Effector memory CD4-positive, alpha-beta T cell (primary cell): ENCODE measurements around the gene LHX4.

ENCODE experiments used
- DNase-seq, 3 donors: peaks; one replicate each; pipeline ENCODE4 v3.0.0-alpha.2; 2020
- H3K27ac ChIP-seq: 2 replicates; pipeline ENCODE4 v1.7.0; 2013; ENCODE audit warnings: mild to moderate bottlenecking, low read length, moderate library complexity; ENCODE audit not compliant: insufficient read depth, poor library complexity, severe bottlenecking
- H3K27me3 ChIP-seq: replicated peaks from 2 replicates; pipeline ENCODE4 v1.7.0; 2013; ENCODE audit warnings: mild to moderate bottlenecking, low read length; ENCODE audit not compliant: insufficient read depth, control insufficient read depth, poor library complexity, severe bottlenecking
- H3K36me3 ChIP-seq: 2 replicates; pipeline ENCODE4 v1.7.0; 2013; ENCODE audit warnings: mild to moderate bottlenecking, low read length, moderate library complexity; ENCODE audit not compliant: control insufficient read depth, insufficient read depth
- H3K4me1 ChIP-seq: 2 replicates; pipeline ENCODE4 v1.7.0; 2013; ENCODE audit warnings: low read length, mild to moderate bottlenecking; ENCODE audit not compliant: control insufficient read depth, insufficient read depth, poor library complexity, severe bottlenecking
- H3K4me3 ChIP-seq: 2 replicates; pipeline ENCODE4 v1.7.0; 2013; ENCODE audit warnings: low read length, low read depth, mild to moderate bottlenecking; ENCODE audit not compliant: insufficient read depth, poor library complexity, severe bottlenecking
- H3K9me3 ChIP-seq: 2 replicates; pipeline ENCODE4 v1.7.0; 2013; ENCODE audit warnings: mild to moderate bottlenecking, low read length, moderate library complexity; ENCODE audit not compliant: control insufficient read depth

LHX4 gene

GRCh38 chr1:180233191-180234011, 3.3 kb downstream of the LHX4 start:
- Histone ChIP-seq H3K9me3 (no peaks in the 10 kb centered on the region), H3K27ac (no peak overlapping the region), H3K4me1 (peaks cover 40% of the 10 kb centered on the region), H3K27me3 (peaks cover 67% of the 10 kb centered on the region), H3K36me3 (no peaks in the 10 kb centered on the region), H3K4me3 (no peak overlapping the region)
- DNase-seq: no peak

- Histone ChIP-seq H3K27me3 (peaks cover 59% of the 10 kb centered on the region), H3K4me1 (peaks cover 31% of the 10 kb centered on the region), H3K4me3 (no peak overlapping the region), H3K27ac (no peak overlapping the region), H3K36me3 (no peaks in the 10 kb centered on the region), H3K9me3 (no peaks in the 10 kb centered on the region)
- DNase-seq: no peak
These were observed 4.5 kb downstream of the LHX4 start for GRCh38 chr1:180234369-180235076.

DNA sequence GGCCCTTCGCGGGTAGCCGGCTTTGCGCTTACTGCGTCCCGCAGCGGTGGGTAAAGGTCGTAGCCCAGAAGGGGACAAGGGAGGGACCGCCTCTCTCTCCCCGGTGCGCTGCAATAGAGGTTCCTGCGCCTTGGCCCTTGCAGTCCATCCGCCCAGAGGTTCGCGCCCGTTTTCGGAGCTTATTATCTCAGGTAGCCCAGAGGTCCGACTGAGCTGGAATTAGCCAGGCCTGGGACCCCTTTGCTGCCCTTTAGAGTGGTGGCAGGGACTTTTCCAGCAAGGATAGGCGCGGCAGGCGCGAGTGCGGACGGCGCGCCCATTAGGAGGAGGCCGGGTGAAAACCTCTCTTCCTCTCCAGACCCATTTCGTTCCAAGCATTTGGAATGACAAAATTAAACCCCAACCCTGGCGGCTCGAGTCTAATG, 5.0 kb downstream of the LHX4 start:
- peaks cover 30% of the 10 kb centered on the region for H3K4me1 ChIP-seq
- DNase-seq: no peak
- H3K27me3 ChIP-seq: peaks cover 57% of the 10 kb centered on the region

GRCh38 chr1:180235502-180236239, 5.6 kb downstream of the LHX4 start:
- Histone ChIP-seq H3K4me1 (peaks cover 30% of the 10 kb centered on the region), H3K4me3 (peak overlapping the region; percentile 4), H3K27me3 (peaks cover 52% of the 10 kb centered on the region), H3K9me3 (no peaks in the 10 kb centered on the region), H3K36me3 (no peaks in the 10 kb centered on the region), H3K27ac (no peak overlapping the region)
- DNase-seq: no peak

More for the DNA sequence above, 5.0 kb downstream of the LHX4 start:
- H3K9me3 ChIP-seq: no peaks in the 10 kb centered on the region
- H3K4me3 ChIP-seq: no peak overlapping the region
- H3K27ac ChIP-seq: no peak overlapping the region
- no peaks in the 10 kb centered on the region for H3K36me3 ChIP-seq

DNA sequence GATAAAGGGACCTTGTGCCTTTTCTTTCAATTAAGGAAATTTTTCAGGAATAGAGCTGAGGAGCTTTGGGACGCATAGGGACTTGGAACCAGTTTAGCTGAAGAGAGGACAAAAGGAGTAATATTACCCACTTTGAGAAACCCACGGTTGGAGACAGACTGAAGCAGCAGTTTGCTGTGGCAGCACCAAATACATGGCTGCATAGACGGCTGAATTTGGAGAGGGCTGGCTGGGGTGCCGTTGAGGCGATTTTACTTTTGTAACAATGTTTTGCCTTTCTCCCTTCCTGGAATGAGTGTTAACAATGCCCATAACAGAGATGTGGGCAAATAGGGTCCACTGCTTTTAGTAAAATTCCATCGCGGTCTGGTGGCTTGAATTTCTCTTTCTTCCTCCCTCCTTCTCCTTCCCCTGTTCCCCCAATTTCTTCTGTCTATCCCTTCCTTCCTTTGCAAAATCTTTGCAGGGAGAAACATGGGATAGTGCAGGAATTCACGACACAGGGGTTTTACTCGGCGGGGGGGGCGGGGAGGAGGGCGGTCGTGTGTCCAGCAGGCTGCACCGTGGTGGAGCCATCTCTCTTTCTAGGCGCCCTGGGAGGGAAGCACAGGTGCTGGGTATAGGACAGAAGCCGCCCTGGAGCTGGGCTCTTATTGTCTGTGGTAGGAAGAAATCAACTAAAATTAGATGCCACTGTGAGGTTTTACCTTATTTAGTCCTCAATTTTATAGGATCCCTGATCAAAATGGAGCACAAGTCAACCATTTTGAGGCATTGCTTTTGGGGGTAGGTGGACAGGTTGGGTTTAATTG, 6.8 kb downstream of the LHX4 start:
- H3K4me3 ChIP-seq: no peak overlapping the region
- no peaks in the 10 kb centered on the region for H3K36me3 ChIP-seq
- no peak overlapping the region for H3K27ac ChIP-seq
- H3K27me3 ChIP-seq: peaks cover 46% of the 10 kb centered on the region
- H3K4me1 ChIP-seq: peaks cover 17% of the 10 kb centered on the region
- DNase-seq: no peak
- H3K9me3 ChIP-seq: no peaks in the 10 kb centered on the region

GRCh38 chr1:180237869-180238476, 7.9 kb downstream of the LHX4 start:
- DNase-seq: no peak
- H3K4me1 ChIP-seq: peaks cover 17% of the 10 kb centered on the region
- H3K27ac ChIP-seq: no peak overlapping the region
- no peak overlapping the region for H3K4me3 ChIP-seq
- peaks cover 47% of the 10 kb centered on the region for H3K27me3 ChIP-seq
- H3K9me3 ChIP-seq: no peaks in the 10 kb centered on the region
- no peaks in the 10 kb centered on the region for H3K36me3 ChIP-seq

GRCh38 chr1:180238675-180239074, 8.6 kb downstream of the LHX4 start:
- Histone ChIP-seq H3K36me3 (no peaks in the 10 kb centered on the region), H3K9me3 (no peaks in the 10 kb centered on the region), H3K27me3 (peaks cover 40% of the 10 kb centered on the region), H3K4me3 (no peak overlapping the region), H3K27ac (no peak overlapping the region), H3K4me1 (peaks cover 15% of the 10 kb centered on the region)
- DNase-seq: no peak

DNA sequence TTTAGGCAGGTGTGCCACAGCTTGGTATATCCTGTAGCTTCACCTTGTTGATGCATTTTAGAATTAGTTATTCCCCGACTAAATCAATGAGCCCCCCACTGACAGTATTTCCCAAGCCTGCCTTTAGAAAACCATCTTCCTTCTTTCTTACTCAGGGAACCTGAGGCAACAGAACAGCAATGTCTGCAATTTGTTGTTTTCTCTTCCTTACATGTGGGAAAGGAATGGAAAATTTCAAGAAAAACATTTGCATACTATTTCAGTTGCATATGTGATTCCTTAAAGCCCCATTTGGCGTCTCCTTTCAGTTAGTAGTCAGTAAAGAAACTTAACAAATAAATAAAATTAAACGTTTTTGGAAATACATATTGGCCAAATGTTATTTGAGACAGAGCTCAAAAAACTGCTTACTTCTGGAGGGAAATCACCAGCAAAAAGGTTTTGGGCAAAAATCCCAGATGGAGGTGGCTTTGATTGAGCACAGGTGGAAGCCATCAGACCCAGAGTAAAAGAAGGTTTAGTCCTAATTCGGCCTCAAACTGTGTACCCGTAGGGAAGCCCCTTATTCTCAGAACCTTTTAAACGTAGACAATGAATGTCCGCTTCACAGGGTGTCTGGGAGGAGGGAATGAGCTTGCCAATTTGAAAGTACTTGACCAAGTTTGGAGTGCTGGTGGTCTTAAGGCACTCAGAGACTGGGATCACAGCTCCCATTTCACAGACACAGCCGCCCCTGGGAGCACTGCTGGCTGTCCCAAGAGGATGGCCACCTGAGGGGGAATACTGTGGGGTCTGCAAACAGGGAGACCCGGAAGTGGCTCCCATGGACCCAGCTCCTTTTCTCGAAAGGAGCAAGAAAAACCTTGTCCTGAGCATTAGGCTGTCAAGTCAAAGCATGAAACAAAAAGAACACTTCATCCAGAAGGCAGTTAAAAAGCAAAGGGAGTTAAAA, 9.4 kb downstream of the LHX4 start:
- Histone ChIP-seq H3K27me3 (peaks cover 36% of the 10 kb centered on the region), H3K27ac (no peak overlapping the region), H3K36me3 (no peaks in the 10 kb centered on the region), H3K9me3 (no peaks in the 10 kb centered on the region), H3K4me1 (peaks cover 13% of the 10 kb centered on the region), H3K4me3 (no peak overlapping the region)
- DNase-seq: no peak
